Measurements from ENCODE around the gene MORC2.

The MORC2 gene

GRCh38 chr22:30889996-30890480 lies 78.5 kb downstream of the MORC2 start:
- DNase-seq (ENCODE audit: low read depth in 1 of 2, low spot score in 1 of 2) = no peak

GRCh38 chr22:30889268-30889995 lies 79.1 kb downstream of the MORC2 start:
- no peak for DNase-seq (ENCODE audit: low read depth in 1 of 2, low spot score in 1 of 2)

- no peak for DNase-seq (ENCODE audit: low read depth in 1 of 2, low spot score in 1 of 2)
Observed at GRCh38 chr22:30887861-30888260, 80.7 kb downstream of the MORC2 start.

GRCh38 chr22:30887453-30887852 lies 81.1 kb downstream of the MORC2 start:
- DNase-seq (ENCODE audit: low read depth in 1 of 2, low spot score in 1 of 2) = no peak

GRCh38 chr22:30885591-30885990 lies 83.0 kb downstream of the MORC2 start:
- no peak for DNase-seq (ENCODE audit: low read depth in 1 of 2, low spot score in 1 of 2)

GRCh38 chr22:30885001-30885366 lies 83.6 kb downstream of the MORC2 start:
- DNase-seq (ENCODE audit: low read depth in 1 of 2, low spot score in 1 of 2) = no peak

GRCh38 chr22:30884211-30885000 lies 84.2 kb downstream of the MORC2 start:
- no peak for DNase-seq (ENCODE audit: low read depth in 1 of 2, low spot score in 1 of 2)

- DNase-seq (ENCODE audit: low read depth in 1 of 2, low spot score in 1 of 2) = no peak
Observed at GRCh38 chr22:30883586-30884145, 84.9 kb downstream of the MORC2 start.

GRCh38 chr22:30882974-30883533 lies 85.5 kb downstream of the MORC2 start:
- no peak for DNase-seq (ENCODE audit: low read depth in 1 of 2, low spot score in 1 of 2)

GRCh38 chr22:30882184-30882717 lies 86.3 kb downstream of the MORC2 start:
- DNase-seq (ENCODE audit: low read depth in 1 of 2, low spot score in 1 of 2) = no peak

- no peak for DNase-seq (ENCODE audit: low read depth in 1 of 2, low spot score in 1 of 2)
Observed at GRCh38 chr22:30881361-30882183, 87.0 kb downstream of the MORC2 start.

GRCh38 chr22:30880847-30881246 lies 87.7 kb downstream of the MORC2 start:
- no peak for DNase-seq (ENCODE audit: low read depth in 1 of 2, low spot score in 1 of 2)

GRCh38 chr22:30880181-30880601 lies 88.4 kb downstream of the MORC2 start:
- no peak for DNase-seq (ENCODE audit: low read depth in 1 of 2, low spot score in 1 of 2)

- no peak for DNase-seq (ENCODE audit: low read depth in 1 of 2, low spot score in 1 of 2)
Observed at GRCh38 chr22:30879415-30879797, 89.2 kb downstream of the MORC2 start.

GRCh38 chr22:30878516-30879414 lies 89.8 kb downstream of the MORC2 start:
- DNase-seq (ENCODE audit: low read depth in 1 of 2, low spot score in 1 of 2) = no peak

- DNase-seq (ENCODE audit: low read depth in 1 of 2, low spot score in 1 of 2) = no peak
Observed at GRCh38 chr22:30877662-30878515, 90.7 kb downstream of the MORC2 start.

GRCh38 chr22:30876915-30877553 lies 91.5 kb downstream of the MORC2 start:
- no peak for DNase-seq (ENCODE audit: low read depth in 1 of 2, low spot score in 1 of 2)

- DNase-seq (ENCODE audit: low read depth in 1 of 2, low spot score in 1 of 2) = no peak
Observed at GRCh38 chr22:30876221-30876751, 92.3 kb downstream of the MORC2 start.

Measured in activated T-helper 1 cell treated with anti-CD3 and anti-CD28 coated beads, Interleukin-2, amount 50 U/mL, for 16 hours (primary cell).